Measurements from ENCODE around the gene RAB3GAP2.

GRCh38 chr1:220129479-220130210 is 142.6 kb downstream of the RAB3GAP2 start:
- TF ChIP-seq EZH2 (IDR thresholded peaks at IDR 0.05; ENCODE audit: insufficient read depth, poor library complexity, severe bottlenecking) (no peak), EZH2phosphoT487 (IDR thresholded peaks at IDR 0.05; ENCODE audit: insufficient read depth, low read depth) (no peak)

All from GM23248 (cell line).